ENCODE results near the gene GAPDHS. TPM values are rescaled to one million over a fixed set of nuclear protein-coding genes. Genes with fewer than 3 reads are reported as not detected.
A peak's percentile ranks its signal among the peaks of the same experiment; 100 is the strongest.

Gene GAPDHS
- total and polyA plus RNA-seq, 2 of the 13 experiments (the other 11 are each of a cell fraction or from before 2014, with no cell fraction given) = not detected

- no peaks in the 10 kb centered on the region for H3K9me3 ChIP-seq (ENCODE audit: low read length)
- H3K4me2 ChIP-seq (ENCODE audit: low read depth, low read length) = peak overlapping the region; percentile 28
- peak overlapping the region; percentile 5 for H3K27ac ChIP-seq (ENCODE audit: extremely low read length, insufficient read depth, low read length)
- no peak overlapping the region for H3K4me3 ChIP-seq (replicated peaks in 1 of 3; ENCODE audit: insufficient read depth in 1 of 3, low read depth in 2 of 3, low read length in 3 of 3)
- no peak overlapping the region for H3K9ac ChIP-seq (ENCODE audit: insufficient read depth, low read depth, low read length)
- H4K20me1 ChIP-seq (ENCODE audit: insufficient read depth, low read length) = no peaks in the 10 kb centered on the region
- no peak overlapping the region for H2AFZ ChIP-seq (ENCODE audit: low read length)
- no peaks in the 10 kb centered on the region for H3K27me3 ChIP-seq (ENCODE audit: control insufficient read depth in 1 of 2, insufficient read depth in 2 of 2, low read length in 2 of 2)
- WGBS (ENCODE audit: low lambda C conversion rate) = 3% methylated on average over 4 of the region's 5 CpGs
- DNase-seq (ENCODE audit: low spot score) (peak; percentile 91), ATAC-seq (peak; percentile 91), FAIRE-seq (peak; percentile 87)
- no TSS peak for BruUV-seq (replicated peaks)
- intact Hi-C loops (cut with micrococcal nuclease; ENCODE audit: unreplicated experiment) (no loop called here), in situ Hi-C loops (cut with HindIII; ENCODE audit: extremely low pct_ligation_motif_present, low pct_unique_long_range_greater_than_20kb) (no loop called here)
- POLR2A ChIA-PET = no interaction called here
- CTCF ChIA-PET (ENCODE audit: low intra/inter-chr PET ratio, low total read pairs) = no interaction called here
- H3K79me2 ChIP-seq (ENCODE audit: insufficient read depth, low read length) = no peaks in the 10 kb centered on the region
- H3K36me3 ChIP-seq (replicated peaks in 1 of 2; ENCODE audit: control insufficient read depth in 1 of 2, insufficient read depth in 2 of 2, low read length in 2 of 2) = no peaks in the 10 kb centered on the region
- peaks cover 55% of the 10 kb centered on the region for H3K4me1 ChIP-seq (ENCODE audit: insufficient read depth, low read length)
- TF ChIP-seq RBM39 (IDR thresholded peaks at IDR 0.05; ENCODE audit: low read depth, low read length, poor library complexity, severe bottlenecking) (no peak), PHB2 (IDR thresholded peaks at IDR 0.05; ENCODE audit: partially characterized antibody) (no peak), ZFX (CRISPR knock-in tag; IDR thresholded peaks at IDR 0.05; ENCODE audit: low read depth) (peak; percentile 28; the same call in 1 of the 2 replicates), CTCF (CRISPR knock-in tag; IDR thresholded peaks at IDR 0.05) (0 out of 2 replicates have a peak, but pooled peaks have one; percentile 8), ATAD3A (CRISPR knock-in tag; IDR thresholded peaks at IDR 0.05) (no peak), E2F1 (CRISPR knock-in tag; IDR thresholded peaks at IDR 0.05) (peak; percentile 37; the same call in 1 of the 2 replicates), JDP2 (CRISPR knock-in tag; IDR thresholded peaks at IDR 0.05; ENCODE audit: borderline replicate concordance) (no peak), LRRFIP1 (CRISPR knock-in tag; conservative IDR thresholded peaks at IDR 0.05) (no peak), KAT8 (CRISPR knock-in tag; IDR thresholded peaks at IDR 0.05) (peak; percentile 50; the same call in 1 of the 2 replicates), ZNF691 (CRISPR knock-in tag; IDR thresholded peaks at IDR 0.05; ENCODE audit: borderline replicate concordance, low read depth) (no peak), ZNF362 (CRISPR knock-in tag; IDR thresholded peaks at IDR 0.05; ENCODE audit: borderline replicate concordance) (peak; percentile 64; the same call in 1 of the 2 replicates), MAX (IDR thresholded peaks at IDR 0.05) (peak; percentile 41; the same call in 1 of the 2 replicates), KDM6A (CRISPR knock-in tag; IDR thresholded peaks at IDR 0.05; ENCODE audit: low read depth) (peak; percentile 69), MIXL1 (CRISPR knock-in tag; IDR thresholded peaks at IDR 0.05) (peak; percentile 60; the same call in 1 of the 2 replicates), PITX1 (CRISPR knock-in tag; IDR thresholded peaks at IDR 0.05) (peak; percentile 81; the same call in 1 of the 2 replicates), SOX6 (IDR thresholded peaks at IDR 0.05) (no peak), SOX6 (CRISPR knock-in tag; IDR thresholded peaks at IDR 0.05) (peak; percentile 97), ZBTB7B (CRISPR knock-in tag; IDR thresholded peaks at IDR 0.05) (peak; percentile 97)
Measured at GRCh38 chr19:35569281-35569781, 36.1 kb downstream of the GAPDHS start.
